HG02642 (cell line): Measurements from ENCODE around the gene CLDN22.
"Not testable (repeated sequence)": the region's sequence is repeated elsewhere in the genome, so short reads cannot be mapped to it uniquely, and the experiment has no call there.

Source experiments
- ATAC-seq: cut with Tn5 transposase; IDR thresholded peaks from one replicate; pipeline ENCODE4 v1.9.1; 2021; ENCODE audit warnings: mild to moderate bottlenecking; ENCODE audit not compliant: unreplicated experiment, poor library complexity

The CLDN22 gene

DNA sequence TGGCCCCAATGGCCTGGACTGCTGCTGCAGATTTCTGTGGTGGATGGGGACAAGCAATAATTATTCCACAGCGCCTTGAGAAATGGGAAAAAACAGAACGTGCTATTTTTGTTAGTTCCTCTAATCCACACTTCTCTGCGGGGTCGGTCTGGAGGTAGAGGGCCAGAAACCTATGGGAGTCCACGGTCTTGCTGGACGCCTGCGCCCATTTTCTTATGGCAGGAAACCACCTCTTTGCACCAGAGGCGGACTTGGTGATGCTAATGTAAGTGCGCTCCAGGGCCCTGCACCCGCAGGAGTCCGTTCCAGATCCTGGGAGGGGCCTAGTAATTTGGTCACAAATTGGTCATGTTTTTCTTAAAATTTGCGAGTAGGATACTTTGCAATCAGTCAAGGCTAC is 28.1 kb upstream of the CLDN22 start:
- ATAC-seq: no peak

DNA sequence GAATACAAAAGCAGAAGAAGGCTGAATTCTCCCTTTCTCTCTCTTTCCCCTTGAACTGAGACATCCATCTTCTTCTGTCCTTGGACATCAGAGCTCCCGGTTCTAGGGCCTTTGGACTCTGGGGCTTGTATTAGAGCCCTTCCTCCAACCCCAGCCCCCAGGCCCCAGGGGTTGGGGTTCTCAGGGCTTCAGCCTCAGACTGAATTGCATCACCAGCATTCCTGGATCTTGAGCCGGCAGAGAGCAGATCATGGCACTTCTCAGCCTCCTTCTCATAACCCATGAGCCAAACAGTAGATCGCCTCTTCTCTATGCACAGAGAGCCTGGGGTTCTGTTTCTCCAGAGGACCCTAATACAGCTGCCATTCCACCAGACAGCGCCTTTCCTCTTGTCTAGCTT is 27.5 kb upstream of the CLDN22 start:
- ATAC-seq: no peak

DNA sequence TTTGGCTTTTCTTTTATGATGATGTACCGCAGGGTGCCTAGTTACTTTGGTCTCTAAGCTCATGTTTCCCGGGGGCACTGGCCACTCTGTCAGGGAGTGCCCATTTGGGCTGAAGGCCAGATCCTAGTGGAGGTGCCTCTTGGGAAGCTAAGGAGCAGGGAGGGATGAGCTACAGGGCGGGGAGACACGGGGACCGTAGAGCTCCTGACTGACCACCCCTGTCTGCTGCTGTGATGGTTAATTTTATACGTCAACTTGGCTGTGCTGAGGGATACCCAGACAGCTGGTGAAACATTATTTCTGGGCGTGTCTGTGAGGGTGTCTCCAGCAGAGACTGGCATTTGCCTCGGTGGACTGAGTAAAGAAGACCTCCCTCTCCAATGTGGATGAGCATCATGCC is 27.1 kb upstream of the CLDN22 start:
- no peak for ATAC-seq

DNA sequence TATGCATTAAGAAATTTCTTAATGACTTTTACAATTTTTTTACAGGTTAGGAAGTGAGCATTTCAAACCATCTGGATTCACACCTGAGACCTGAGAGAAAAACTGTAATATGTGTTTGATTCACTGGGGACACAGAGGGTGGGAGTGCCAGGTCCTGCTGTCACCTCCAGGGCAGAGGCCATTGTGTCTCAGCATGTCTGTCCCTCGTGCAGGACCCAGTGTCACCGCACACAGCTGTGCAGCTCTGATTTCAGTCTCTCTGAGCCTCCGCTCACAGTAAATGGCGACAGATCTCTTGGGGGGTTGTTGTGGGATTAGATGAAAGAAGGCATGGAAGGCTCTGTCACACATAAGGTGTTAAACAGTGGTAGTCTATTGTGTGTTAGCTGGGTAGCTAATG is 25.2 kb upstream of the CLDN22 start:
- no peak for ATAC-seq

DNA sequence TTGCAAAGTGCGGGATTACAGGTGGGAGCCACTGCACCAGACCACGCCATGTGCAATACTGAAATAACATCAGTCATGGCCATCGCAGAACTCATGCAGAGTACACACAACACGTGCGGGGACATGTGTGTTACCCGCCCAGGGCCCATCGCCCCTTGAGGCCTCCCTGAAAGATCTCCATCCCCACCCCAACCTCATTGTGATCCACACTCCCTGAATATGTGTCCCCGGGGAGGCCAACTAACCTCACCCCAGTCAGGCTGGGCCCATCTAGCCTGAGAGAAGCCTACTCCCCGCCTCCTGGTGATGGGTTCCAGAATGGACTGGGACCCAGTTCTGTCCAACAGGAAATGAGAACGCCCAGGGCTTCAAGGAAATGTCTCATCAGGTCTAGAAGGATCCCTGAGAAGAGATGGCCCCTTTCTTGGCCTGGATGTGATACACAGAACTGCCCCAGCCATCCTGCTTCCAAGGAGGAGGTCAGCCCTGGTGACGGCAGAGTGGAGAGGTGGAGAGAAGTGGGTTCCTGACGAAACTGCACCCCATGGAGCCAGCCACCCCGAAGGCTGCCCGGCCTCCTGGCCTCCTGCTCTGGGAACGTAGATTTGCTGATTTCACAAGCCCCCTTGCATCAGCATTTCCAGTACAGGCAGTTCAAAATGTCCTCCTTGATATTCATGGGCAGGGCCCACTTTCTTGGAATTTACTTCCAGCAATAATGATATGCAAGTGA is 24.6 kb upstream of the CLDN22 start:
- no peak for ATAC-seq

DNA sequence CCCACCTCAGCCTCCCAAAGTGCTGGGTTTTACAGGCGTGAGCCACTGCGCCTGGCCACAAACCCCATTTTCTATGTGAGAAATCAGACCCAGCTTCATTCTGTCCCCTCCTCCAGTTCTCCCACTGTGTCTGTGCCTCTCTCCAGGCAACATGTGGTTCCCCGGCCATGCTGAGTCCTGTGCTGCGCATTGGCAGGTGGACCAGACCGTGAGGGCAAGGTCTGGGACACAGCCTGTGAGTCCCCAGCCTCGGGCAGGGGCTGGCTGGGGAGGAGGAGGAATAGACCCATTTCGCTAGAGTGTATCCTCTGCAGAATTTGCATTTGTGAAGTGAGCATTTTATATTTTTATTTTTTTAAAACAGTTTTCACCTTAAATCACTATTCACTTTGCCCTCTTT is 23.7 kb upstream of the CLDN22 start:
- no peak for ATAC-seq

DNA sequence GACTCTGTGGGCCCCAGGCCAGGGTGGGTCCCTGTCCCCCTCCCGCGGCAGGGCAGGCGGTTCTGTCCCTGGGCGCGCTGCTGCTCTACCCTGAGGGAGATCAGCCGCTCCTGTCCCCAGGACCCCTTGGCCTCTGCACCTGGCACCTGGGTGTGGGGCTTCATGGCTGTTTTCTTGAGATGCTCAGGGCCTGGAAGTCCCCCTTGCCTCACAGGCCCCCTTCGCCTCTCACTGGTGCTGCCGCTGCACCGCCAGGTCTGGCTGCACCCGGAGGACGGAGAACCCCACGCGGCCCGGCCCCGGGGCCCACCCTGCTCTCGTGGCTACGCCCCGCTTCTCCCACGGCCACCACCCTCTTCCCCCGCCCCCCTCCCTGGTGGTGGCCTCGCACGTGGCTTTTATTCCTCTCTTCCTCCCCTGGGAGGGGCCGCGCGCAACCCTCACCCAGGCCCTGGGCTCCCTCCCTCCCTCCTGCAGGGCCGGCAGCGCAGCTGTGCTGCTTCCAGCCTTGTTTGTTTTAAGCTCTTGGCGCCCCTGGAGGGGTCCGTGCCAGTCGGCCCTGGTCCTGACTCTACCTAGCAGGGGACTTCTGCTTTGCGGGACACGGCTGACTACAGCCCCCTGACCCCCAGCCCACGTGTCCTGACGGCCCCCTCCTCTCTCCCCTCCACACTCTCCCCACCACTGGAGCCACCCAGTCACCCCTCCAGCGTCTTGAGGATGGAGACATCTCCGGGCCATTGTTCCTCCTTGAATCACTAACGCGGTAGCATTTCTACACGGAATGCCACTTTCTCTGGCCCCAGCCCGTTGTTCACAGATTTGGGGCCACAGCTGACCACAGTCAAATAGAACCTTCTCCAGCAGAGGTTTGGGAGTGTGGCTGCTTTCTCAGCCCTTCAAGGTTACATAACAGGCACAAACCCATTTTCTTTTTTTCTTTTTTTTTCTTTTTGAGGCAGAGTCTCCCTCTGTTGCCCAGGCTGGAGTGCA is 22.8 kb upstream of the CLDN22 start:
- no peak for ATAC-seq

DNA sequence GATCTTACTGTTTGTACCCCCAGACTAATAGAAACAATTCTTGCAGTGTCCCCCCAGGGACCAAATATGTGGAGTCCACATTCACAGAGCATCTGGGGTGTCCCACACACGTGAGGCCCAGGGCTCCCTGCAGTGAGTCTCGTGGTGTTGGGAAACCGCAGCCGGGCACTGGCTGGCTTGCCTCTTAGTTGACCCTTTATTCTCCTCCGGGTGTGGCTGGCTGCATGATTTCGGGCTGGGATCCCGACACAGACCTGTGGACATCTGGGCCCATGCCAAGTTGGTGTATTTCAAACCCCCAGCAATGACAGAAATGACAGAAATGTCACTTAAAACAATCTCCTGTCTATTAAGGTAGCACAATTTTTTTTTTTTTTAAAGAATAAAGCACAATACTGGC is 17.8 kb upstream of the CLDN22 start:
- no peak for ATAC-seq

DNA sequence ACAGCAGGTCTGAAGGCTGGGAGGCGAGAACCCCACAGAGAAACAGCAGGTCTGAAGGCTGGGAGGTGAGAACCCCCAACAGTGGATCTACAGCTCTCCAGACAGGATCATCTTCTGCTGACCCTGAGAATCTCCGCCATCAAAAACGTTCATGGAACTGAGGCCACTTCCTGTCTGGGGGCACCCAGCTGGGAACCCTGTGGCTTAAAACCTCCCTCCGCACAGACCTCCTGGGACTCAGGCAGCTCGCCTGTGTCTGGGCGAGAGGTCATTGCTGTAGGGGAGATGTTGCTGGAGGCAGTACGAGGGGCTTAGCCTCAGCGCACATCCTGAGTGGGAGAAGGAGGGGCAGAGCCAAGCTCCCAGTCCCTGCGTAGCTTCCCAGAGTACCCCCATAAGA is 17.3 kb upstream of the CLDN22 start:
- ATAC-seq: no peak

DNA sequence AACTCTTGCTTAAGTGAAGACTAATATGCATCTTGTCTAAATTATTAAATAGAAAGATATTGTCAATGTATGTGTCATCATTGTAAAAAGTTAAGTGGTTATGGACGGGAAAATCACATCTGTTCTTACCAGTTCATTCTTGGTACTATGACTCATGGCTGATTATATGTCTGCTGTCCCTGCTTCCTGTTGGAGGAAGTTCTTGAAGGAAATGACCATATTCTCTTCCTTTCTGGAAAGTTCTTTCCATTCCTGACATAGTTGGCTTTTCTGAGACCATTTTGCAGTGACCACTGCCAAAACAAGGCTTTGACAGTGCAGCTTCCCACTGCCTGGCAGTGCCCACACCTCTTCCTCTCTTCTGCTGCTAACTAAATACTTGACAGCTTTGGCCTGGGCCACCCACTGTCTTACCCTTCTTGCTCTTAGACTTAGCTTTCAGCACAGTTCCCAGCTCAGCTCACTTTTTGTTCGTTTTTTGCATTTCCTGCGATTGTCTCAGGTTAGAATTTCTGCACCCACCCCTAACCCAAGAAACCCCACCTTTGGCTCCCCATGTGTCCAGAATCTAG is 15.4 kb upstream of the CLDN22 start:
- ATAC-seq: no peak

DNA sequence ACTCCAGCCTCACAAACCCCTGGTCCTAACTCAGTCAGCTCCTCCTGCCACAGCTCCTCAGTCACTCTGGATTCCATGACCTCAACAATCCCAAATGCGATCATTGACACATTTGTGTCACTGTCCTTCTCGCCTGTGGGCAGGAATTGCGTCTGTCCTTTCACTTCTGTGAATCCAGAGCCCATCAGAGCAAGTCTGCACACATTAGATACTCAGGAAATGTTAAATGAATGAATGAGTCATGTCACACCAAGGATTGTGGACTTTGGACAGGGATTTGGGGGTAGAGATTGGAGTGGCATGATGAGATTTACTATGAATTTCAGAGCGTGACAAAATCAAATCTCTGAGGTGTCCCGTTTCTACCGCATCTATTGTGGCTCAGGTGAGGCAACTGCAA is 13.9 kb upstream of the CLDN22 start:
- no peak for ATAC-seq

DNA sequence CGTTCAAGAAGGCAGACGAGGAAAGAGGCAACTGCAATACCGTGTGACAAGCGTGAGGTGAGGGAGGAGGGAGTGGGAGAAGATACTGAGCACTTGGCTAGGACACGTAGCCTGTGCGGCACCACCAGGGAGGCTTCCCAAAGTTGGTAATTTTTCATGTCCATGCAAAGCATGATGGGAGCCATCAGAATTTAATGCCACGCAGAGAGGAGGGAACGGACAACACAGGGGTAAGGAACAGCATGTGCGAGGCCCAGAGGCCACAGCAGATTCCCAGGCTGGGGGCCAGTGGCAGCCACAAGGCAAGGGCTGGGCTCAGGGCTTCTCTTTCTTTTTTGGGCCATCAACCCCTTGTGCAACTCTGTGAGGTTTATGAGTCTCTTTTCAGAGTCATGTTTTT is 13.1 kb upstream of the CLDN22 start:
- ATAC-seq: no peak

DNA sequence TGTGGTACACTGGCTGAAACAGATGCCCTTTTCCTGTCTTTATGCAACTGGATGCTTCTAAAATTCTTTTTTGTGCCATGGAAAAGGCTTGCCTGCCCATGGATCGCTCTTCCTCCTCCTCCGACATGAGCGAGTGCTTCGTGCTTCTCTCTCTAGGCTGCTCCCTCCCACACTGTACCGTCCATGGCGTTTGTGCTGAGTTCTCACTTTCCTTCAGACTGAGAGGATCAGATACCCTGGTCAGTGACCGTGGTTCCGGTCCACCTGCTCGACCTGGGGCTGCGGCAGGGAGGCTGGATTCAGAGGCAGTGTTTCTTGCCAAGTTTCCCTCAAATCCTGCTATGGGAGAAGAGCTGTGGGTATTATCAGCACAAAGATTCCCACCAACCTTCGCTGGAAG is 12.4 kb upstream of the CLDN22 start:
- no peak for ATAC-seq

DNA sequence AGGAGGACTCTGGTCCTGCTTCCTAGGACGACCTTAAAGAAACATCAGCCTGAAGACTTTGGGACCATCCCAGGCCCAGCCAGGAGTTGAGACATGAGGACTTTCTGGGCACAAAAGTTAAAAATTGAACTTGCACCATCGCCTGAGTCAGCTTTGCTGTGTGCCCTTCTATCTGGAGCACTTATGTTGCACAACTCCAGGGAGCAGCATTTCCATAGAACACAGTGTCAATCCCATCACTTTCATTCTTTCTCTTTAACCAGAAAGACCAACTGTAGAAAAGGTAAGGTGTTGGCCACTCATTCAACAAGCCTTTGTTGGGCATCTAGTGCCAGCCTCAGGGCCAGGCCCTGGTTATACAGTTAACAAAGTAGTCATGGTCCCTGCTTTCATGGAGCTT is 10.8 kb upstream of the CLDN22 start:
- ATAC-seq: no peak

DNA sequence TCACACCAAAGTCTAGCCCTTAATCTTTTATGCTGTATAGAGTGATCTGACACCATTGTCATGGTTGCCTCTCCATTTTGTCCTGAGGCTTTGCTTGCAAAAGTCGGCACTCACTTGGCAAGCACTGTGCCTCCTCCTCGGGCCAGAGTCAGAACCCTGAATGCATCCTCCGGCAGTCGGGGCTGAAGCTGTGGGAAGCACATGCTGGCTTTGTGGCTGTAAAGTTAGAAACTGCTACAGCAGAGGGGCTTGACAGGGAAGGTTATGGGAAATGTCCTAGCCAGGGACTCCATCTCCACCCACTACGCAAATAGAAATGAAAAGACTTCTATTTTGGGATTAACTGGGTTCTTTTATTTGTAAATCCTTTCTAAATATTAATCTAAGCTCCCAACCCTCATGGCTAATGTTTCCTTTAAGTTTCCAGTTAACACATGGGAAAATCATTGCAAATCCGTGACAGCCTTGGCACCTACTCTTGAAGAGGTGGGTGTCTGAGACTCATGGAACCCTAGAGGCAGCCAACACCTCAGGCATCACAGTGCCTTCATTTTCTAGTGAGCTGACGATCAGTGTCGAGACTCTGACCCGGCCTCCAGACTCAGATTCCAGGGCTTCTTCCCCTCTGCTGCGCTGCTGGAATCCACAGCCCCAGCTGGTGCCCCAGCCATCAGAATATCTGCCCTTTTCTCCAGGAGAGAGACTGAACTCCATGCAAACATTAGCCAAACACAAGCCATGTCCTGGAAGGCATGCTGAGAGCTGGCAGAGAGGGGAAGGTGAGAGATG is 10.1 kb upstream of the CLDN22 start:
- no peak for ATAC-seq

DNA sequence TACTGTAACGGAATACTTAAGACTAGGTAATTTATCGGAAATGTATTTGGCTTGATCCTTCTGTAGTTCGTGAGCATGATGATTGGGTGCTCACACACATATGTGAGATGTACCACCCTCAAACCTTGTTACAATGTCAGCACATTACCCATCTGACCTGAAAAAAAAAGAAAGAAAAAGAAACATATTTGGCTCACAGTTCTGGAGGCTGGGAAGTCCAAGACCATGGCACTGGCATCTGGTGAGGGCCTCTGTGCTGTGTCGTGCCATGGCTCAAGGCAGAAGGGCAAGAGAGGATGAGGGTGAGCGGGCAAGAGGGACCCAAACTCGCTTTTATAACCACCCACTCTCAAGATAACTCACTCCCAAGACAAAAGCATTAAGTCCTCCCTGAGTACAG is 9.2 kb upstream of the CLDN22 start:
- no peak for ATAC-seq

DNA sequence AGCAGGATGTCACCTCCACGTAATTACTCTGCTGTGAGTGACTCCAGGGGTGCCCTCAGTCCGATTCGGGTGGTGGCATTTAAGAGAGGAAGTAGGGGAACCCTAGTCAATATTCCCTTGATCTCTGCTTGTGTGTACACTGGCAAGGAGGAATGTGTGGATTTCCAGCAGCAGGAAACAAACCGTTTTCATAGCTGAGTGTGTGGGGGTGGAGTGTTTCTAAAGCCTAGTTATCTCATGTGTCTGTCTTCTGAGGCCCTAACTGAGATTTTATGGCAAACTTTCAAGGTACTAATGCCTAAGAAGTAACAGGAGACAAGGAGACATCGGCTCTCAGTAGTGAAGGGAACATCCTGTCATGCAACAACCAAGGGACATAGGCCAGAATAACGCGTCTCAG is 8.8 kb upstream of the CLDN22 start:
- no peak for ATAC-seq

DNA sequence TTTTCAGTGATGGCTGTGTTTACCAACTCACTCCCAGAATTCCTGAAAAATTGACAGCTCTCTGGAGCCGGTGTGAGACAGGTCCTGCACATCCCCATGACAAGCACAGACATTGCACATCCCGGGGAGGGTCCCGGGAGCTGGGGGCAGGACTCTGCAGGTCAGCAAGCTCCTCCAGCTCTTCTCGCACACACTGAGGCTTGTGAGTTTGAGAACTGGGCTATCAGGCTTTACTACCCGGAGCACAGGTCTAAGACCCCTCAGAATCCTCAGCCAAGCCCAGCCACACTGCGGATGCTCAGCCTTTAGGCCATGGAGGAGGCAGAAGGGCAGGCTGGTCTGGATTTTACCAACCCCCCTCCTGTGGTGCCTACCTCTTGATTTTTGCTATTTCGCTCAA is 7.8 kb upstream of the CLDN22 start:
- no peak for ATAC-seq

DNA sequence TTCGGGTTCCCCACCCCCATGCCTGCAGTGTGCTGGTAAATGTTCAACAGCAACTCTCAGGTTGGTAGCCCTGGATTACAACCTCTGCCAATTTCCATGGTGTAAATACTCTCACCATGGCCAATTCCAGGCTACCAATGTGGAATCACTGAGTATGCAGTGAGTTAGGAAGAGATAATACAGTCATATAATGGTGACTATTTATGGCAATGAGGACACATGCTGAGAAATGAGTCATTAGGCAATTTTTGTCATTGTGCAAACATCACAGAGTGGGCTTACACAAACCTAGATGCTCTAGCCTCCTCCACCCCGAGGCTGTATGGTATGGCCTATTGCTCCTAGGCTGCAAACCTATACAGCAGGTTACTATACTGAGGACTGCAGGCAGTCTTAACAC is 6.8 kb upstream of the CLDN22 start:
- ATAC-seq: no peak

DNA sequence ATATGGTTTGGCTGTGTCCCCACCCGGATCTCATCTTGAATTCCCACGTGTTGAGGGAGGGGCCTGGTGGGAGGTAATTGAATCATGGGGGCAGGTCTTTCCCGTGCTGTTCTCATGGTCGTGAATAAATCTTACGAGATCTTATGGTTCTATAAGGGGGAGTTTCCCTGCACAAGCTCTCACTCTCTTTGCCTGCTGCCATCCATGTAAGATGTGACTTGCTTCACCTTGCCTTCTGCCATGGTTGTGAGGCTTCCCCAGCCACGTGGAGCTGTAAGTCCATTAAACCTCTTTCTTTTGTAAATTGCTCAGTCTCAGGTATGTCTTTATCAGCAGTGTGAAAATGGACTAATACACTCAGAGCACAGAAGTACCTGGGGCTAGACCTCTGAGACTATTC is 6.3 kb upstream of the CLDN22 start:
- ATAC-seq: not testable (repeated sequence)

DNA sequence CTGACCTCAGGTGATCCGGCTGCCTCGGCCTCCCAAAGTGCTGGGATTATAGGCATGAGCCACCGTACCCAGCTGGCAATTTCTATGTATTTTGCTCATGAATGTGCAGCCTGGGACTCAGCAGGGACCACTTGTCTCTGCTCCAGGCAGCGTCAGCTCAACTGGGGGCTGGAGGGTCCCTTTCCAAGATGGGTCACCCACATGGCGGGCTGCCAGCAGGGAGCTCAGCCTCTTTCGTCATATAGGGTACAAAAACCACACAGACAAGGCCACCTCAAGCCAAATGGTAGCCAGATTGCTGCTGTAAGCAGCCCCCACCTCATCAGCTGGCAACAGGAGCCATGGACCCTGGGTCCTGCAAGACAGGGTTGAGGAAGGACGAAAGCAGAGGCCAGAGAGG is 4.5 kb upstream of the CLDN22 start:
- no peak for ATAC-seq
